Measurements from ENCODE around the gene BPIFB4. TPM values are rescaled to one million over a fixed set of nuclear protein-coding genes. Genes with fewer than 3 reads are reported as not detected.

The BPIFB4 gene
- polyA plus RNA-seq, 1 of the 3 experiments (the other 2 are of a cell fraction) = not detected

- TF ChIP-seq MXI1 (IDR thresholded peaks at IDR 0.05; ENCODE audit: low read depth, low read length) (no peak), GATA2 (CRISPR knock-in tag; IDR thresholded peaks at IDR 0.05) (no peak), ZBTB33 (IDR thresholded peaks at IDR 0.05; ENCODE audit: borderline replicate concordance, low read depth) (no peak), FOXJ3 (CRISPR knock-in tag; IDR thresholded peaks at IDR 0.05) (no peak), PBX3 (IDR thresholded peaks at IDR 0.05) (no peak), MAX (IDR thresholded peaks at IDR 0.05; ENCODE audit: low read depth) (no peak), RAD21 (IDR thresholded peaks at IDR 0.05; ENCODE audit: low read length) (no peak), ELF1 (IDR thresholded peaks at IDR 0.05) (no peak), CTCF (IDR thresholded peaks at IDR 0.05) (no peak), RCOR1 (IDR thresholded peaks at IDR 0.05; ENCODE audit: low read length) (no peak), RXRA (IDR thresholded peaks at IDR 0.05; ENCODE audit: borderline replicate concordance, low read depth) (no peak), TAF1 (IDR thresholded peaks at IDR 0.05; ENCODE audit: borderline replicate concordance, low read depth, low read length) (no peak), MEF2A (IDR thresholded peaks at IDR 0.05; ENCODE audit: borderline replicate concordance, low read depth) (no peak), YY1 (IDR thresholded peaks at IDR 0.05; ENCODE audit: low read depth) (no peak), NFIC (IDR thresholded peaks at IDR 0.05; ENCODE audit: borderline replicate concordance) (no peak), POLR2AphosphoS5 (IDR thresholded peaks at IDR 0.05; ENCODE audit: low read depth, low read length) (no peak), NRF1 (IDR thresholded peaks at IDR 0.05; ENCODE audit: low read depth, low read length) (no peak), SIN3A (IDR thresholded peaks at IDR 0.05; ENCODE audit: borderline replicate concordance, low read depth, low read length) (no peak), FOXM1 (IDR thresholded peaks at IDR 0.05; ENCODE audit: low read depth) (no peak), CHD2 (IDR thresholded peaks at IDR 0.05; ENCODE audit: low read length, partially characterized antibody) (no peak)
- ChIA-PET POLR2A (no interaction called here), CTCF (interaction anchor here (1.4 kb wide), 1 partner anchor 8 kb away, joined by 3 read pairs; no protein-coding TSS in a partner anchor)
- Histone ChIP-seq H3K9me2 (no peaks in the 10 kb centered on the region), H3K4me3 (ENCODE audit: low read depth in 2 of 2, low read length in 1 of 2) (no peak overlapping the region), H3K9ac (no peak overlapping the region), H3K4me2 (no peak overlapping the region), H3K4me1 (ENCODE audit: control insufficient read depth in 1 of 2, insufficient read depth in 2 of 2, low read depth in 1 of 2, low read length in 1 of 2) (no peaks in the 10 kb centered on the region), H3F3A (replicated peaks; ENCODE audit: insufficient read depth) (no peaks in the 10 kb centered on the region), H4K20me1 (ENCODE audit: insufficient read depth) (no peaks in the 10 kb centered on the region), H3K9me3 (no peaks in the 10 kb centered on the region), H3K79me2 (ENCODE audit: insufficient read depth) (no peaks in the 10 kb centered on the region), H3K27me3 (ENCODE audit: insufficient read depth) (peaks cover 42% of the 10 kb centered on the region; the same call in 1 of the 2 replicates), H3K27ac (ENCODE audit: low read depth in 2 of 2, low read length in 1 of 2) (no peak overlapping the region), H2AFZ (ENCODE audit: low read depth) (no peak overlapping the region), H3K36me3 (replicated peaks in 1 of 2; ENCODE audit: control insufficient read depth in 1 of 2, insufficient read depth in 2 of 2, low read length in 1 of 2) (no peaks in the 10 kb centered on the region)
- no peak for DNase-seq
- 10% methylated on average over 2 of the region's 2 CpGs for WGBS (ENCODE audit: low lambda C conversion rate)
Measured at GRCh38 chr20:33054791-33055190, 24.7 kb upstream of the BPIFB4 start.
